SU-DHL-6 (cell line): ENCODE results near the gene RBKS.

Source experiments
- H2AFZ ChIP-seq: fragments of 200-600 bp; sonication (generic); 2 replicates; pipeline ENCODE4 v1.6.1; 2014; ENCODE audit warnings: low read depth, mild to moderate bottlenecking, moderate library complexity, mixed read lengths, antibody characterized with exemption, low read length; ENCODE audit not compliant: severe bottlenecking
- H3F3A ChIP-seq: fragments of 200-600 bp; shearing (Covaris generic); 2 replicates; pipeline ENCODE4 v1.6.0; 2016; ENCODE audit warnings: antibody characterized with exemption, mild to moderate bottlenecking; ENCODE audit not compliant: insufficient read depth
- H3K27ac ChIP-seq: fragments of 200-600 bp; sonication (generic); 2 replicates; pipeline ENCODE4 v1.5.1; 2016; ENCODE audit warnings: low read depth, mild to moderate bottlenecking, low read length, moderate library complexity, mixed read lengths
- H3K27me3 ChIP-seq: fragments of 200-600 bp; sonication (generic), shearing (Covaris generic); 2 replicates; pipeline ENCODE4 v1.6.0; 2014; ENCODE audit warnings: mild to moderate bottlenecking, low read length
- H3K36me3 ChIP-seq: fragments of 200-600 bp; sonication (generic); 2 replicates; pipeline ENCODE4 v1.6.1; 2014; ENCODE audit warnings: mild to moderate bottlenecking, low read length, mixed read lengths
- H3K4me2 ChIP-seq: fragments of 300-600, 200-600 bp; shearing (Covaris generic), sonication (generic); 2 replicates; pipeline ENCODE4 v1.6.0; 2014; ENCODE audit warnings: low read length, low read depth, mild to moderate bottlenecking; ENCODE audit not compliant: poor library complexity, severe bottlenecking
- H3K4me3 ChIP-seq: fragments of 200-600 bp; sonication (generic); 2 replicates; pipeline ENCODE4 v1.5.1; 2014; ENCODE audit warnings: antibody characterized with exemption, low read length, mild to moderate bottlenecking, mixed read lengths; ENCODE audit not compliant: insufficient read depth, poor library complexity, severe bottlenecking
- H3K79me2 ChIP-seq: fragments of 200-600 bp; sonication (generic); 2 replicates; pipeline ENCODE4 v1.6.1; 2014; ENCODE audit warnings: mild to moderate bottlenecking, low read length, moderate library complexity; ENCODE audit not compliant: insufficient read depth
- H3K9ac ChIP-seq: fragments of 200-600 bp; sonication (generic); 2 replicates; pipeline ENCODE4 v1.7.0; 2014; ENCODE audit warnings: mild to moderate bottlenecking, low read length
- H3K9me2 ChIP-seq: fragments of 200-600 bp; sonication (generic); replicated peaks from 2 replicates; pipeline ENCODE4 v1.6.1; 2014; ENCODE audit warnings: low read length; ENCODE audit not compliant: insufficient read depth
- H3K9me3 ChIP-seq: fragments of 200-600 bp; sonication (generic); 2 replicates; pipeline ENCODE4 v1.6.1; 2014; ENCODE audit warnings: low read length, mixed read lengths; ENCODE audit not compliant: insufficient read depth
- H4K20me1 ChIP-seq: fragments of 200-600 bp; sonication (generic); 2 replicates; pipeline ENCODE4 v1.6.1; 2014; ENCODE audit warnings: low read depth, mild to moderate bottlenecking, antibody characterized with exemption, low read length, moderate library complexity, mixed read lengths
- CTCF ChIP-seq: fragments of 200-600 bp; sonication (generic); IDR thresholded peaks from one replicate; pipeline ENCODE4 v1.5.1; 2017; ENCODE audit warnings: antibody characterized with exemption, mild to moderate bottlenecking, low read length, moderate library complexity; ENCODE audit not compliant: insufficient read depth, poor library complexity, severe bottlenecking
- EZH2phosphoT487 ChIP-seq: fragments of 200-600 bp; sonication (generic), shearing (Covaris generic); conservative IDR thresholded peaks from 2 replicates; pipeline ENCODE4 v1.6.1; 2018; ENCODE audit warnings: mild to moderate bottlenecking, antibody characterized with exemption, low read length, moderate library complexity, mixed read lengths

RBKS gene

DNA sequence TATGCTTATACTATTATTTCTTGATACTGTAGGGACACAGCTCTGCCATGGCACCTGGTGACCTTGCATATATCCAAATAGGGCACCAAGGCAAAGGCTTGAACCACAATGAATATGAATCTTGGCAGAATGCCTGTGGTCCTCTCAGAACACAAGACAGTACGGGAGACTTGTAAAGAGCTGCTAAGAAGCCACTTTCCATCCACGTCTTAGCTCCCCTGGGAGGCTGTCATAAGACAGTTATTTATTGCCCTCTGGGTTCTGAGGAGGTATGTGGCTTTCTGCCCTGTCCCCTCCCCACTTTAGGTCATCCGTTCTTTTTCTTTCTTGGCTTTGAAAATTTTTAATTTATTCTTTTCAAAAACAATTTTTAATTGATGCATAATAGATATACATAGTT, 148.5 kb downstream of the RBKS start:
- no peak overlapping the region for H2AFZ ChIP-seq
- TF ChIP-seq CTCF: no peak
- TF ChIP-seq EZH2phosphoT487: no peak
- no peaks in the 10 kb centered on the region for H3K36me3 ChIP-seq
- no peaks in the 10 kb centered on the region for H3K9me3 ChIP-seq
- H3K9me2 ChIP-seq: no peaks in the 10 kb centered on the region
- H3K9ac ChIP-seq: no peak overlapping the region
- no peaks in the 10 kb centered on the region for H3K27me3 ChIP-seq
- H3K79me2 ChIP-seq: no peaks in the 10 kb centered on the region
- no peak overlapping the region for H3K27ac ChIP-seq
- no peaks in the 10 kb centered on the region for H3F3A ChIP-seq
- no peak overlapping the region for H3K4me3 ChIP-seq
- no peaks in the 10 kb centered on the region for H4K20me1 ChIP-seq
- H3K4me2 ChIP-seq: no peak overlapping the region

DNA sequence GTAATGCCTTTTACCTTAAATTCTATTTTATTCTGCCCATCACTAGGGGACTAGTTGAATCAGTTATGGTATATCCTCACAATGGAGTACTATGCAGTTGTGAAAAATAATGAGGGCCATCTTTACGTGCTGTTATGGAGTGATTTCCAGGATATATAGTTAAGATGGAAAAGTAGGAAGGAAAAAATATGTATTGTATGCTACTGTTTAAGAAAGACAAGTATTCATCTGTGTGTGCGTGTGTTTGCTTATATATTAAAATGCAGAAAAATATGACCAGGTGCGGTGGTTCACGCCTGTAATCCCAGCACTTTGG, 151.2 kb downstream of the RBKS start:
- H3F3A ChIP-seq: no peaks in the 10 kb centered on the region
- TF ChIP-seq CTCF: no peak
- TF ChIP-seq EZH2phosphoT487: no peak
- no peaks in the 10 kb centered on the region for H4K20me1 ChIP-seq
- H3K4me2 ChIP-seq: no peak overlapping the region
- H3K36me3 ChIP-seq: no peaks in the 10 kb centered on the region
- H3K4me3 ChIP-seq: no peak overlapping the region
- no peak overlapping the region for H3K27ac ChIP-seq
- no peaks in the 10 kb centered on the region for H3K9me3 ChIP-seq
- H3K9ac ChIP-seq: no peak overlapping the region
- no peaks in the 10 kb centered on the region for H3K27me3 ChIP-seq
- no peaks in the 10 kb centered on the region for H3K9me2 ChIP-seq
- no peak overlapping the region for H2AFZ ChIP-seq
- no peaks in the 10 kb centered on the region for H3K79me2 ChIP-seq

DNA sequence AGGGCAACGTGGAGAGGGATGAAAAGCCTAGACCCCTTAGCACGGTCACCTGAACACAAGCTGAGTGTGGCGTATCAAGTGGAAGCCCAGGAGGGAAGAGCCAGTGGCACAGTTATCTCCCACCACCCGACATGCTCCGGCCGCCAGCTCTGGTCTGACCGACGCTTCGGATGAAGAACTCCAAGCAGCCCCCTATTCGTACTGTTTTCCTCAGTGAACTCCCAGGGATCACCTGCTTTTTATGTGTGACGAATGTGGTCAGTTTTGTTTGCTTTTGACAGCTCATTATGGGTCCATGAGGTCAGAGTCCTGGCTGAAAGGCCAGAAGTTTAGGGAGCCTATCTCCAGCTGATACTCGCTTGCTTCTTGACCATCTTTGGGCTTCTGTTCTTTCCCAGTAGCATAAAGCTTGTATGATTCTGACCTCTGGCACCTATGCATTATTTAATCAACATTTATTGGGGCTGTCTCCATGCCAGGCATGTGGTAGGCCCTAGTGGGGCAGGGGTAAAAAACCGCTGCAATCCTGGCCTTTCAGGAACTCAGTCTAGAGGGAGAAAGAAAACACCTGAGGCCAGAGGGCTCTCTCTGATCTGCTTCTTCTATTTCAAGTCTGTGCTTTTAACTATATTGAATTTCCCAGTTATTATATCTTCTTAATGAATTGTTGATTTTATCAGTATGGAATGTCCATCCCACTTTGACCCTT, 151.7 kb downstream of the RBKS start:
- no peak overlapping the region for H2AFZ ChIP-seq

More for the DNA sequence above, 151.7 kb downstream of the RBKS start:
- H3F3A ChIP-seq: no peaks in the 10 kb centered on the region
- H3K9ac ChIP-seq: no peak overlapping the region
- H4K20me1 ChIP-seq: no peaks in the 10 kb centered on the region
- TF ChIP-seq EZH2phosphoT487 (no peak), CTCF (no peak)
- H3K9me3 ChIP-seq: no peaks in the 10 kb centered on the region
- no peak overlapping the region for H3K27ac ChIP-seq
- no peaks in the 10 kb centered on the region for H3K36me3 ChIP-seq
- H3K4me2 ChIP-seq: no peak overlapping the region
- H3K9me2 ChIP-seq: no peaks in the 10 kb centered on the region
- H3K79me2 ChIP-seq: no peaks in the 10 kb centered on the region
- no peaks in the 10 kb centered on the region for H3K27me3 ChIP-seq
- H3K4me3 ChIP-seq: no peak overlapping the region
